Endothelial cell of umbilical vein (primary cell): Measurements from ENCODE around the gene CHID1. TPM values are rescaled to one million over a fixed set of nuclear protein-coding genes. Genes with fewer than 3 reads are reported as not detected.

Experiments used
- BruUV-seq: library from RNA; stranded (reverse); fragments of 400-500 nt; replicated peaks from 2 replicates; lab custom pipeline; 2021; lab: Mats Ljungman, UMichigan
- CTCF ChIA-PET: fragments of 300-600, 350-600 bp; sonication (Branson Sonifier 250); formaldehyde crosslinking; loops from one replicate; lab custom pipeline; 2021; ENCODE audit warnings: antibody characterized with exemption, inconsistent platforms; lab: Charles Lee
- POLR2A ChIA-PET: fragments of 300-600, 350-600 bp; sonication (Branson Sonifier 250); formaldehyde crosslinking; loops from one replicate; lab custom pipeline; 2021; ENCODE audit warnings: antibody characterized with exemption, inconsistent platforms; lab: Charles Lee
- DNase-seq: peaks from one replicate; pipeline ENCODE4 v3.0.0-alpha.2; 2011; ENCODE audit warnings: low read depth, low spot score
- FAIRE-seq: peaks from 2 replicates; lab custom pipeline; 2011; peaks lifted over from hg19 to GRCh38; lab: Jason Lieb, UNC
- H2AFZ ChIP-seq: 2 replicates; pipeline ENCODE4 v1.6.0; 2012; ENCODE audit warnings: low read depth, low read length, control low read depth, inconsistent platforms
- H3K27ac ChIP-seq: 2 replicates; pipeline ENCODE4 v1.5.1; 2011; ENCODE audit warnings: low read depth, mild to moderate bottlenecking, control low read depth, low read length, moderate library complexity; ENCODE audit not compliant: insufficient read depth
- H3K27me3 ChIP-seq, 2 experiments: 2 replicates each; pipeline versions ENCODE4 v1.6.0 to v1.6.1; 2011; ENCODE audit warnings: low read length in 2 of 2, mixed read lengths in 1 of 2; ENCODE audit not compliant: control insufficient read depth in 2 of 2, insufficient read depth in 2 of 2
- H3K36me3 ChIP-seq, 2 experiments: 2 replicates in 1 of 2; 3 replicates in 1 of 2; pipeline ENCODE4 v1.5.1; 2011; ENCODE audit warnings: low read length in 2 of 2, mild to moderate bottlenecking in 1 of 2, moderate library complexity in 1 of 2; ENCODE audit not compliant: control insufficient read depth in 2 of 2, insufficient read depth in 2 of 2; ENCODE audit errors: extremely low read depth in 1 of 2
- H3K4me1 ChIP-seq: 3 replicates; pipeline ENCODE4 v1.5.1; 2011; ENCODE audit warnings: mild to moderate bottlenecking, low read length; ENCODE audit not compliant: control insufficient read depth, insufficient read depth; ENCODE audit errors: extremely low read depth
- H3K4me2 ChIP-seq: 2 replicates; pipeline ENCODE4 v1.6.1; 2011; ENCODE audit warnings: low read length, control low read depth, mixed read lengths; ENCODE audit not compliant: insufficient read depth
- H3K4me3 ChIP-seq, 3 experiments: fragments of 200-600 bp in 1 of 3; sonication (generic), shearing (Covaris generic) in 1 of 3; replicated peaks in 1 of 3; 2 replicates each; pipeline ENCODE4 v1.5.1; 2011 to 2016; ENCODE audit warnings: control low read depth in 3 of 3, low read length in 3 of 3, mild to moderate bottlenecking in 2 of 3, inconsistent platforms in 1 of 3, low read depth in 1 of 3, moderate library complexity in 1 of 3; ENCODE audit not compliant: insufficient read depth in 1 of 3
- H3K79me2 ChIP-seq: 2 replicates; pipeline ENCODE4 v1.6.0; 2012; ENCODE audit warnings: low read length, inconsistent platforms; ENCODE audit not compliant: control insufficient read depth, insufficient read depth
- H3K9ac ChIP-seq: replicated peaks from 2 replicates; pipeline ENCODE3; 2011; ENCODE audit warnings: low read length, control low read depth; ENCODE audit not compliant: insufficient read depth; ENCODE audit errors: extremely low read depth
- H3K9me1 ChIP-seq: replicated peaks from 3 replicates; pipeline ENCODE4 v1.6.0; 2011; ENCODE audit warnings: mild to moderate bottlenecking, low read length; ENCODE audit not compliant: control insufficient read depth, insufficient read depth; ENCODE audit errors: extremely low read depth
- H3K9me3 ChIP-seq: replicated peaks from 2 replicates; pipeline ENCODE4 v1.5.1; 2012; ENCODE audit warnings: low read length, inconsistent platforms; ENCODE audit not compliant: control insufficient read depth, insufficient read depth
- H4K20me1 ChIP-seq: replicated peaks from 2 replicates; pipeline ENCODE3; 2011; ENCODE audit warnings: mild to moderate bottlenecking, low read length; ENCODE audit not compliant: control insufficient read depth, insufficient read depth; ENCODE audit errors: extremely low read depth
- CTCF ChIP-seq, 2 donors: IDR thresholded peaks; 1 replicate in 1 of 2; 2 replicates in 1 of 2; pipeline ENCODE4 v1.5.1; 2011; ENCODE audit warnings: low read length in 2 of 2, mild to moderate bottlenecking in 2 of 2, moderate library complexity in 2 of 2, control low read depth in 1 of 2, inconsistent platforms in 1 of 2, low read depth in 1 of 2; ENCODE audit not compliant: insufficient read depth in 1 of 2; ENCODE audit errors: extremely low read depth in 1 of 2
- EZH2 ChIP-seq: IDR thresholded peaks from 2 replicates; pipeline ENCODE4 v1.6.1; 2012; ENCODE audit warnings: borderline replicate concordance, low read depth, mild to moderate bottlenecking, moderate library complexity, low read length, inconsistent platforms; ENCODE audit not compliant: severe bottlenecking
- FOS ChIP-seq: IDR thresholded peaks from 2 replicates; pipeline ENCODE4 v1.6.1; 2011; ENCODE audit warnings: mild to moderate bottlenecking, low read length, moderate library complexity, borderline replicate concordance; ENCODE audit not compliant: insufficient read depth
- GATA2 ChIP-seq: IDR thresholded peaks from 2 replicates; pipeline ENCODE4 v1.7.0; 2011; ENCODE audit warnings: low read depth, mild to moderate bottlenecking, moderate library complexity, mixed read lengths, low read length; ENCODE audit not compliant: insufficient read length, insufficient read depth
- JUN ChIP-seq: IDR thresholded peaks from 2 replicates; pipeline ENCODE4 v1.6.1; 2011; ENCODE audit warnings: borderline replicate concordance, low read depth; ENCODE audit not compliant: insufficient read length, insufficient read depth
- MYC ChIP-seq: IDR thresholded peaks from one replicate; pipeline ENCODE4 v1.6.1; 2011; ENCODE audit warnings: mild to moderate bottlenecking, low read depth, low read length
- POLR2A ChIP-seq: IDR thresholded peaks from 2 replicates; pipeline ENCODE4 v1.6.1; 2012; ENCODE audit warnings: low read depth, mild to moderate bottlenecking, control low read depth, low read length
- POLR2AphosphoS5 ChIP-seq: IDR thresholded peaks from 2 replicates; pipeline ENCODE4 v1.6.1; 2012; ENCODE audit warnings: low read depth, mild to moderate bottlenecking, control low read depth, low read length, moderate library complexity; ENCODE audit not compliant: insufficient read depth
- dilution Hi-C: fragments of 300-500 bp; cut with MboI; formaldehyde crosslinking; loops from one replicate; pipeline ENCODE4 v1.15.0; 2019; ENCODE audit warnings: low sequenced_read_pairs; ENCODE audit not compliant: extremely low pct_ligation_motif_present
- intact Hi-C: fragments of 100-400 bp; cut with micrococcal nuclease; formaldehyde crosslinking; loops from one replicate; pipeline ENCODE4 v1.10.0; 2022
- polyA plus RNA-seq, 4 experiments: library from polyadenylated mRNA; depleted of rRNA in 3 of 4; stranded (reverse) in 3 of 4; unstranded in 1 of 4; fragments of >200 nt; gene quantifications; 2 replicates each; pipeline versions ENCODE4 v1.2.1 to v1.2.3, GENCODE V29; 2011 to 2012; ENCODE audit warnings: missing spikeins in 1 of 4
- total RNA-seq: library from RNA; stranded (reverse); gene quantifications from 2 replicates; pipeline ENCODE4 v1.2.3, GENCODE V29; 2021
- TF ChIP-seq, protein P1 (sequence below): IDR thresholded peaks from 2 replicates; pipeline ENCODE4 v1.6.1; 2011; ENCODE audit not compliant: insufficient read depth, insufficient read length

CHID1 gene
- total and polyA plus RNA-seq, 2 donors (not counting 3 experiments of a cell fraction or from before 2014, with no cell fraction given): 89.8 to 107 TPM

GRCh38 chr11:836700-837099 is 73.9 kb downstream of the CHID1 start:
- ChIA-PET POLR2A (no interaction called here), CTCF (interaction anchor here (1.1 kb wide), 1 partner anchor 214 kb away, joined by 3 read pairs; no protein-coding TSS in a partner anchor)
- no peak overlapping the region for H3K4me3 ChIP-seq
- H3K27ac ChIP-seq: no peak overlapping the region
- H2AFZ ChIP-seq: no peak overlapping the region
- no peaks in the 10 kb centered on the region for H3K27me3 ChIP-seq
- dilution Hi-C loops: no loop called here
- BruUV-seq: no TSS peak
- no peak overlapping the region for H3K4me2 ChIP-seq
- peaks cover 25 to 43% of the 10 kb centered on the region in 2 experiments for H3K36me3 ChIP-seq
- DNase-seq: no peak
- H3K9me1 ChIP-seq: no peaks in the 10 kb centered on the region
- TF ChIP-seq POLR2AphosphoS5 (no peak), JUN (no peak), EZH2 (no peak), POLR2A (peak; percentile 17)
- no peaks in the 10 kb centered on the region for H3K9me3 ChIP-seq
- H3K9ac ChIP-seq: no peak overlapping the region
- H3K4me1 ChIP-seq: peaks cover 38% of the 10 kb centered on the region
- H3K79me2 ChIP-seq: peaks cover 64% of the 10 kb centered on the region
- intact Hi-C loops: no loop called here
- H4K20me1 ChIP-seq: no peaks in the 10 kb centered on the region
- no peak for FAIRE-seq

GRCh38 chr11:836274-836673 is 74.3 kb downstream of the CHID1 start:
- FAIRE-seq (no peak), DNase-seq (no peak)
- dilution Hi-C loops (no loop called here), intact Hi-C loops (no loop called here)
- POLR2A ChIA-PET: no interaction called here
- TF ChIP-seq EZH2: no peak
- no peak for TF ChIP-seq JUN
- TF ChIP-seq POLR2AphosphoS5: no peak
- TF ChIP-seq CTCF (IDR thresholded peaks at IDR 0.05; ENCODE audit: extremely low read depth in 1 of 2, insufficient read depth in 1 of 2, low read depth in 1 of 2, low read length in 2 of 2): no peak
- TF ChIP-seq FOS: no peak
- TF ChIP-seq, protein P1, sequence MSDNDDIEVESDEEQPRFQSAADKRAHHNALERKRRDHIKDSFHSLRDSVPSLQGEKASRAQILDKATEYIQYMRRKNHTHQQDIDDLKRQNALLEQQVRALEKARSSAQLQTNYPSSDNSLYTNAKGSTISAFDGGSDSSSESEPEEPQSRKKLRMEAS: no peak
- no peak for TF ChIP-seq MYC
- TF ChIP-seq GATA2: no peak
- no peak for TF ChIP-seq POLR2A
- H3K36me3 ChIP-seq: peaks cover 25 to 43% of the 10 kb centered on the region in 2 experiments
- no peak overlapping the region for H3K4me3 ChIP-seq
- H3K9ac ChIP-seq: no peak overlapping the region
- H3K27me3 ChIP-seq: no peaks in the 10 kb centered on the region
- H3K79me2 ChIP-seq: peaks cover 59% of the 10 kb centered on the region
- no peak overlapping the region for H2AFZ ChIP-seq
- H4K20me1 ChIP-seq: no peaks in the 10 kb centered on the region
- no TSS peak for BruUV-seq
- no peaks in the 10 kb centered on the region for H3K9me3 ChIP-seq
- CTCF ChIA-PET: interaction anchor here (1.1 kb wide), 1 partner anchor 214 kb away, joined by 3 read pairs; no protein-coding TSS in a partner anchor
- H3K4me1 ChIP-seq: peaks cover 36% of the 10 kb centered on the region
- no peaks in the 10 kb centered on the region for H3K9me1 ChIP-seq
- no peak overlapping the region for H3K4me2 ChIP-seq
- H3K27ac ChIP-seq: no peak overlapping the region
